ENCODE measurements around the gene DNASE2B.

GRCh38 chr1:84415396-84415795, 17.1 kb downstream of the DNASE2B start:
- TF ChIP-seq CTCF (IDR thresholded peaks at IDR 0.05) (no peak), POLR2A (IDR thresholded peaks at IDR 0.05) (no peak)

All from adrenal gland (tissue), 5 donors.